ENCODE measurements around the gene ADAMTSL1.

ADAMTSL1 gene

GRCh38 chr9:18775930-18776329 is 302.0 kb downstream of the ADAMTSL1 start:
- DNase-seq (ENCODE audit: low read depth in 2 of 2) = no peak

DNA sequence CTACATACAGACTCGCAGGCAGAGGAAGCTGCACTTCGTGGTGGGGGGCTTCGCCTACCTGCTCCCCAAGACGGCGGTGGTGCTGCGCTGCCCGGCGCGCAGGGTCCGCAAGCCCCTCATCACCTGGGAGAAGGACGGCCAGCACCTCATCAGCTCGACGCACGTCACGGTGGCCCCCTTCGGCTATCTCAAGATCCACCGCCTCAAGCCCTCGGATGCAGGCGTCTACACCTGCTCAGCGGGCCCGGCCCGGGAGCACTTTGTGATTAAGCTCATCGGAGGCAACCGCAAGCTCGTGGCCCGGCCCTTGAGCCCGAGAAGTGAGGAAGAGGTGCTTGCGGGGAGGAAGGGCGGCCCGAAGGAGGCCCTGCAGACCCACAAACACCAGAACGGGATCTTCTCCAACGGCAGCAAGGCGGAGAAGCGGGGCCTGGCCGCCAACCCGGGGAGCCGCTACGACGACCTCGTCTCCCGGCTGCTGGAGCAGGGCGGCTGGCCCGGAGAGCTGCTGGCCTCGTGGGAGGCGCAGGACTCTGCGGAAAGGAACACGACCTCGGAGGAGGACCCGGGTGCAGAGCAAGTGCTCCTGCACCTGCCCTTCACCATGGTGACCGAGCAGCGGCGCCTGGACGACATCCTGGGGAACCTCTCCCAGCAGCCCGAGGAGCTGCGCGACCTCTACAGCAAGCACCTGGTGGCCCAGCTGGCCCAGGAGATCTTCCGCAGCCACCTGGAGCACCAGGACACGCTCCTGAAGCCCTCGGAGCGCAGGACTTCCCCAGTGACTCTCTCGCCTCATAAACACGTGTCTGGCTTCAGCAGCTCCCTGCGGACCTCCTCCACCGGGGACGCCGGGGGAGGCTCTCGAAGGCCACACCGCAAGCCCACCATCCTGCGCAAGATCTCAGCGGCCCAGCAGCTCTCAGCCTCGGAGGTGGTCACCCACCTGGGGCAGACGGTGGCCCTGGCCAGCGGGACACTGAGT is 303.2 kb downstream of the ADAMTSL1 start:
- DNase-seq (ENCODE audit: low read depth in 2 of 2) = no peak

GRCh38 chr9:18778147-18778546 is 304.2 kb downstream of the ADAMTSL1 start:
- DNase-seq (ENCODE audit: low read depth in 2 of 2) = no peak

DNA sequence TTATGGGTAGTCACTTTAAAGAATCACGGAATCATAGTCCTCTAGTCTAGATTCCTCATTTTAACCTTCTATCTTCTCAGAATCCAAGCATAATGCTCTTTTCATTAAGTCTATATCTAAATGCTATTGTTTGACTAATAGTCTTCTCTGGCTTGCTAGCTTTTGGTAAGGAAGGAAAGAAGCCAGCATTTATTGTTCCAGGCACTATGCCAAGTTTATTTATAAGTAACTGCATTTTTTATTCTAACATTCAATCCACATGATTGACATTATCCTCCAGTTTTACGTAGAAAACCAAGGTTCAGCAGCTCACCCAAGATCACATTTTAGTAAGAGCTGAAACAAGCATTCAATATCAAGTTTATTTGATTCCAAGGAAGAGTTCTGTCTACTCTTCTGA is 304.9 kb downstream of the ADAMTSL1 start:
- DNase-seq (ENCODE audit: low read depth in 2 of 2) = no peak

DNA sequence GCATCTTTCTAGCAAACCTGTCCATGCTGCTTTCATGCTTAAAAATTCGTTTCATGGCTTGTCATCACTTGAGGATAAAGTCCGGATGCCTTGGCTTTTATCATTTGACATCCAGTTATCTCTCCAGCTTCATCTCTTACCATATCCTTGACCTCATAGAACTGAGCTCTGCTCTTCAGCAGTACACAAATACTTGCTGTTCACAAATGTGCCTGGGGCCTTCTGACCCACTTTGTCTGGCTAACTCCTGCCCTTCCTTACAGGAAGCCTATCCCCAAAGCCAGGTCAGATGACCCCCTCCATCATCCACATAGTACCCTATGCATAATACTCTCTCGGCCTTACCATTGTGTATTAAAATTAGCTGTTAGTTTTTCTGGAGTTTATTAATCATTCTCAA is 310.0 kb downstream of the ADAMTSL1 start:
- no peak for DNase-seq (ENCODE audit: low read depth in 2 of 2)

DNA sequence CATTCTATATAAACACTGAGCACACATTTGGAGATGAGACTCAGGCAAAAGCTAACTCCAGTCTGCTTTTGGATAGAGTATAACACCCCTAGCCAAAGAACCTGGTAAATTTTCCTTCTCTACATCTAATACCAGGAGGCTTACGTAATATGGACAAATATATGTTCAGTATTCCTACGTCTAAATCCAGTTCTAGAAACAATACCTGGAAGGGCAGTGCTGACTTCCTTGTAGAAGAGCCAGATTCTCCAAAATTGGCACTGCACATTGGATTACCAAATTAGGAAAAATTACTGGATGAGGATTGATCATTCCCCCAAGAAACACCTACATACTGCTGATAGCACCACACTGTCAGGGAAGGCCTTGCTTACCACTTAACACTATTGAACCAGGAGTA is 311.7 kb downstream of the ADAMTSL1 start:
- no peak for DNase-seq (ENCODE audit: low read depth in 2 of 2)

DNA sequence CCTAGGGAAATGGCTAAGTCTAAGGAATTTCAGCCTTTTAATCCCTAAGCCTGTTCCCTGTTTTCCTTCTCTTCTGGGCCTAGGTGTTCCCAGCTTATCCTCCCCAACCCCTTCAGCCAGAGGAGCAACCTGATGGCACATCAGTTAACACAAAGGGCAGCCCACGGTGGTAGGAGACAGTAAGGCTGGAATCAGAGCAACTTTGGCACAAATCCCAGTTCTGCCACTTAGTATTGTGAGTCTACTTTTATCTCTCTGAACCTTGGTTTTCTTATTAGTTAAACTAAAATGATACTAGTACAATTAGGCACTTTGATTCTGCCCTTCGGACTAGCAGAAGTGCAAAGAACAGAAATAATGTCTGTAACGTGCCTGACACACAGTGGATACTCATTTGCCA is 312.2 kb downstream of the ADAMTSL1 start:
- no peak for DNase-seq (ENCODE audit: low read depth in 2 of 2)

GRCh38 chr9:18786911-18787650 is 313.1 kb downstream of the ADAMTSL1 start:
- DNase-seq (ENCODE audit: low read depth in 2 of 2) = no peak

- DNase-seq (ENCODE audit: low read depth in 2 of 2) = no peak
These were observed 314.3 kb downstream of the ADAMTSL1 start for GRCh38 chr9:18788256-18788655.

GRCh38 chr9:18791074-18791473 is 317.1 kb downstream of the ADAMTSL1 start:
- no peak for DNase-seq (ENCODE audit: low read depth in 2 of 2)

GRCh38 chr9:18793122-18793521 is 319.2 kb downstream of the ADAMTSL1 start:
- no peak for DNase-seq (ENCODE audit: low read depth in 2 of 2)

DNA sequence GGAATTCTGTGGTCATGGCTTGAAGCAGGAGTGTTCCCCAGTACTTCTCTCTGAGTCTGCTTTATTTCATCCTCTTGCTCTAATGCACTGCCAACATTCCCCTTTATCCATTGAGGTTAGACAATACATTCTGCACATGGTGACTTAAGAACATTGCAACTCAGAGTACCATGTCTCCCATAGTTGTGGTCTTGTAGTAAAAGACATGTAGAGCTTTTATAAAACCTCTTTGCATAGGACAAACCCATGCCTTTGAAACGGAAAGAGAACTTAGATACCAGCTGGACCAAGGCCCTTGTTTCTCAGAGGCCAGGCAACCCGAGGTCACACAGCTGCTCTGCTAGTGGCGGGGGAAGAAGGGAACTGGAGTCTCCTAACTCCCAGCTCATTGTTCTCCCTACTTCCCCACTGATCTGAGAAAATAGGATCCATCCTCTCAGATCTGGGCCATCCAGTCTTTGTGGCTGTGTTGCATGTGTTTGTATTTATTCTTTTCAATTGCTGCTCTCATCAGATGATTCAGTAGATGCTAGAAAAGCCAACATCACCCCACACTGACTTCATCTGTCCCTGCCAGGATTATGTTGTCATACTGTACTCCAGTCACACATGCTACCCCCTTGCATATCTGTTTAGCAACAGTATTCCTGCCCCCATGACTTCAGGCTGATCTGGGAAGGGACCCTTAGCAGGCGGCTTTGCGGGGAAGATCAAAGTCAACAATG is 322.2 kb downstream of the ADAMTSL1 start:
- no peak for DNase-seq (ENCODE audit: low read depth in 2 of 2)

- no peak for DNase-seq (ENCODE audit: low read depth in 2 of 2)
These were observed 322.8 kb downstream of the ADAMTSL1 start for GRCh38 chr9:18796696-18797270.

- DNase-seq (ENCODE audit: low read depth in 2 of 2) = no peak
These were observed 324.2 kb downstream of the ADAMTSL1 start for GRCh38 chr9:18798106-18798505.

DNA sequence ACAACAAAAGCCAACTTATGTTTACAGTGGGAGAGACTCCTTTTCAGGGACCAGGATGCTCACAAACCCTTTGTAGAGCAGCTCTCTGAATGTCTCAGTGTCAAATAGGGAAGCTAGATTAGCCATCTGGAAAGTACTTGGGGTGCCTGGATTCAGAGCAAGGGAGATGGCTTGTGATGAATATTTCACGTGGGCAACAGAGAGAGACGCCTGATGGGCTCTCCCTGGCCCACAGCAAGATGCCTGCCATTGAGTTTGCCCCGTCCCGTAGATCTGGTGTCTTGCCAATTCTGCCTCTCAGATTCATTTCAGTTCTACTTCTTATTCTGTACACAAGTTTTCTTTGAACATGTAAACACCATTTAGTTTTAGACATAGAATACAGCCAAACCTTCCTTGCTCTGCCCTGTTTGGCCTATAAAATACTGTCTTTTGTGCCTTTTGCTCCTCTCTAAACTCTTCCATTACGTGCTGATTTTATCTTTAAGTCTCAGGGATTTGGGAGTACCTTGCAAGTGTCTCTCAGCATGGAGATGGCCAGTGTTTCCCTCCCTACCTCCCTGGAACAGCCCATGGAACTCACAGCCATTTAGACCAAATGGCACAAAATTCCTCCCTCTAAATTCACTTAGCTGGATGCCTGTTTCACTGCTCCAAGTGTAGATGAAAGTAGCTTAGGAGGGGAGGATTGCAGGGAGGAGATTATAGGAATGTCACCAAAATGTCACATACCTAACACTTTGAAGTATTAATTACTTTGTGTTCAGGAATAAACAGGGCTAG is 324.7 kb downstream of the ADAMTSL1 start:
- no peak for DNase-seq (ENCODE audit: low read depth in 2 of 2)

- DNase-seq (ENCODE audit: low read depth in 2 of 2) = no peak
These were observed 325.5 kb downstream of the ADAMTSL1 start for GRCh38 chr9:18799428-18799827.

DNA sequence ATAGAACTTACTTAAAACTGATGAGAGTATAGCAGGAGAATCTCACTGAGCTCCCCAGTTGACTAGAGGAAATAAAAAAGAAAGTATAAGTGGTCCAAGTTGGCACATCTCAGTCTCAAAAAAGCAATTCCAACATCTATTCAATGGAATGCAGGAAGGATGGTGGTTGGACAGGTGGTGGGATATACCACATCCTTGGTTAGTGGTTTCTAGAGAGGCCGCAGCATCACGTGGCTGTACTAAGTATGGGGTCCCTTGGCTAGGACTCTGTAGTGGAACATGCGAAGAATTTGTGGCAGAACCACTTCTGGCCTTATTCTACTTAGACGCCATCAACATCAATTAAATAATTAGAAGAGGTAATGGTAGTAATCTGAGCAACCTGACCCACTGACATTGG is 326.6 kb downstream of the ADAMTSL1 start:
- no peak for DNase-seq (ENCODE audit: low read depth in 2 of 2)

DNA sequence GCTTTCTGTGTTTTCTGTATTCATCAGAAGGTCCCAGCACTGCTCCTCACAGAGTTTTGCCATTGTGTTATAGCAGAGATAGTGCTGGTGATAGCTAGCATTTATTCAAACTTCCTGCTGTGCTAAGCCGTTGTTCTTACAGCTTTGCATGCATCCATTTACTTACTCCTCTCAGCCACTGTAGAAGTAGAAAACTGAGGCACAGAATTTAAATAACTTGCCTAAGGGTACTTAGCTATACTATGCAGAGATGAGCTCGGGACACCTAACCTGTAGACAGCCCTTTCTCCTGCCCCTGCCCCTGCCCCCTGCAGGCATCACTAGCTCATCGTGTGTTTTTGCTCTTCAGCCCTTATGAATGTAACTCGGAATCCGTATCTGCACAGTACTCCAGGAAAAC is 331.4 kb downstream of the ADAMTSL1 start:
- DNase-seq (ENCODE audit: low read depth in 2 of 2) = no peak

- no peak for DNase-seq (ENCODE audit: low read depth in 2 of 2)
These were observed 332.5 kb downstream of the ADAMTSL1 start for GRCh38 chr9:18806232-18807080.

- no peak for DNase-seq (ENCODE audit: low read depth in 2 of 2)
These were observed 336.6 kb downstream of the ADAMTSL1 start for GRCh38 chr9:18810581-18810980.
